SK-N-SH (cell line): ENCODE results near the gene RAB3D. TPM values are rescaled to one million over a fixed set of nuclear protein-coding genes. Genes with fewer than 3 reads are reported as not detected.

Experiments used
- CTCF ChIA-PET: fragments of 300-600, 350-600 bp; formaldehyde crosslinking; extraction: SDS; loops from one replicate; lab custom pipeline; 2021; lab: Yijun Ruan, JAX
- POLR2A ChIA-PET: fragments of 350-600 bp; sonication (Branson Sonifier 250); formaldehyde crosslinking; extraction: SDS; loops from one replicate; lab custom pipeline; 2020; ENCODE audit warnings: antibody characterized with exemption, inconsistent platforms; lab: Yijun Ruan, JAX
- DNase-seq: peaks from one replicate; pipeline ENCODE4 v3.0.0; 2012
- H2AFZ ChIP-seq: fragments of 200-600 bp; sonication (generic); 2 replicates; pipeline ENCODE4 v1.8.1; 2016; ENCODE audit warnings: antibody characterized with exemption, mild to moderate bottlenecking, low read depth
- H3F3A ChIP-seq: fragments of 200-600 bp; sonication (generic); replicated peaks from 2 replicates; pipeline ENCODE3; 2016; ENCODE audit warnings: antibody characterized with exemption, mild to moderate bottlenecking; ENCODE audit not compliant: insufficient read depth
- H3K27ac ChIP-seq, 2 experiments: fragments of 200-500 bp in 1 of 2; fragments of 200-600 bp in 1 of 2; sonication (Bioruptor generic) in 1 of 2; sonication (generic), shearing (Covaris generic) in 1 of 2; 2 replicates each; pipeline versions ENCODE4 v1.5.1 to v1.6.1; 2014 to 2016; ENCODE audit warnings: low read depth in 2 of 2, inconsistent platforms in 1 of 2, low read length in 1 of 2, mild to moderate bottlenecking in 1 of 2, mixed read lengths in 1 of 2
- H3K27me3 ChIP-seq: fragments of 200-600 bp; sonication (generic), shearing (Covaris generic); 2 replicates; pipeline ENCODE4 v1.6.1; 2016; ENCODE audit warnings: mixed run types; ENCODE audit not compliant: insufficient read depth
- H3K36me3 ChIP-seq, 2 experiments: fragments of 200-500 bp in 1 of 2; fragments of 200-600 bp in 1 of 2; sonication (Bioruptor generic) in 1 of 2; sonication (generic) in 1 of 2; replicated peaks in 1 of 2; 2 replicates each; pipeline versions ENCODE3 to v1.5.1; 2014 to 2016; ENCODE audit warnings: low read length in 1 of 2, mild to moderate bottlenecking in 1 of 2; ENCODE audit not compliant: insufficient read depth in 2 of 2, control insufficient read depth in 1 of 2
- H3K4me1 ChIP-seq, 2 experiments: fragments of 200-500 bp in 1 of 2; fragments of 200-600 bp in 1 of 2; sonication (Bioruptor generic) in 1 of 2; sonication (generic), shearing (Covaris generic) in 1 of 2; 2 replicates each; pipeline versions ENCODE4 v1.5.1 to v1.6.1; 2014 to 2016; ENCODE audit warnings: low read depth in 1 of 2, low read length in 1 of 2, mixed run types in 1 of 2; ENCODE audit not compliant: insufficient read depth in 2 of 2, control insufficient read depth in 1 of 2
- H3K4me2 ChIP-seq: fragments of 200-600 bp; sonication (generic), shearing (Covaris generic); 2 replicates; pipeline ENCODE4 v1.6.1; 2017; ENCODE audit warnings: mixed run types
- H3K4me3 ChIP-seq, 2 experiments: fragments of 200-500 bp in 1 of 2; fragments of 200-600 bp in 1 of 2; sonication (Bioruptor generic) in 1 of 2; sonication (generic), shearing (Covaris generic) in 1 of 2; 2 replicates each; pipeline versions ENCODE4 v1.5.1 to v1.8.1; 2014 to 2016; ENCODE audit warnings: low read depth in 2 of 2, inconsistent platforms in 1 of 2, low read length in 1 of 2, mild to moderate bottlenecking in 1 of 2, mixed read lengths in 1 of 2, moderate library complexity in 1 of 2
- H3K79me2 ChIP-seq: fragments of 200-600 bp; sonication (generic); 2 replicates; pipeline ENCODE4 v1.8.1; 2017; ENCODE audit warnings: mild to moderate bottlenecking; ENCODE audit not compliant: insufficient read depth
- H3K9ac ChIP-seq: fragments of 200-600 bp; sonication (generic); 2 replicates; pipeline ENCODE4 v1.6.1; 2017; ENCODE audit warnings: mixed run types
- H3K9me2 ChIP-seq: fragments of 200-600 bp; sonication (generic); 2 replicates; pipeline ENCODE4 v1.6.1; 2017; ENCODE audit warnings: mixed run types
- H3K9me3 ChIP-seq: fragments of 200-600 bp; sonication (generic); 2 replicates; pipeline ENCODE4 v1.6.1; 2017; ENCODE audit warnings: mixed run types, mild to moderate bottlenecking, moderate library complexity
- H4K20me1 ChIP-seq: fragments of 200-600 bp; sonication (generic); 2 replicates; pipeline ENCODE4 v1.6.1; 2017; ENCODE audit warnings: mild to moderate bottlenecking, mixed run types; ENCODE audit not compliant: insufficient read depth
- FOSL2 ChIP-seq: IDR thresholded peaks from 2 replicates; pipeline ENCODE4 v1.4.0; 2012; ENCODE audit warnings: low read depth, mild to moderate bottlenecking, moderate library complexity, borderline replicate concordance
- FOXJ3 ChIP-seq: sonication (generic); formaldehyde crosslinking; IDR thresholded peaks from 2 replicates; pipeline ENCODE4 v1.5.1; 2020; ENCODE audit warnings: mild to moderate bottlenecking, missing genetic modification reagents
- FOXM1 ChIP-seq: IDR thresholded peaks from 2 replicates; pipeline ENCODE4 v1.4.0; 2012; ENCODE audit warnings: low read depth, mild to moderate bottlenecking
- GABPA ChIP-seq: IDR thresholded peaks from 2 replicates; pipeline ENCODE4 v1.4.0; 2012; ENCODE audit warnings: low read depth, mild to moderate bottlenecking
- GATA2 ChIP-seq: sonication (generic); formaldehyde crosslinking; IDR thresholded peaks from 2 replicates; pipeline ENCODE4 v1.5.0; 2020; ENCODE audit warnings: mild to moderate bottlenecking, missing genetic modification reagents
- JUND ChIP-seq: IDR thresholded peaks from 2 replicates; pipeline ENCODE4 v1.4.0; 2012
- MXI1 ChIP-seq: IDR thresholded peaks from 2 replicates; pipeline ENCODE4 v1.6.1; 2012; ENCODE audit warnings: mild to moderate bottlenecking, low read depth, low read length, improper control_type of control experiment
- POLR2AphosphoS5 ChIP-seq: IDR thresholded peaks from 2 replicates; pipeline ENCODE4 v1.6.1; 2012; ENCODE audit warnings: low read depth, low read length
- RAD21 ChIP-seq: IDR thresholded peaks from 2 replicates; pipeline ENCODE4 v1.6.1; 2012; ENCODE audit warnings: mild to moderate bottlenecking, low read length
- RFX5 ChIP-seq: IDR thresholded peaks from 2 replicates; pipeline ENCODE4 v1.6.1; 2012; ENCODE audit warnings: mild to moderate bottlenecking, improper control_type of control experiment, low read length
- TAF1 ChIP-seq: IDR thresholded peaks from 2 replicates; pipeline ENCODE4 v1.6.1; 2012; ENCODE audit warnings: low read depth, mild to moderate bottlenecking, low read length, moderate library complexity, borderline replicate concordance
- TEAD4 ChIP-seq: IDR thresholded peaks from 2 replicates; pipeline ENCODE4 v1.4.0; 2012; ENCODE audit warnings: mild to moderate bottlenecking, borderline replicate concordance; ENCODE audit not compliant: insufficient read depth
- YY1 ChIP-seq: IDR thresholded peaks from 2 replicates; pipeline ENCODE4 v1.4.0; 2012; ENCODE audit warnings: low read depth, mild to moderate bottlenecking
- WGBS: methylation state at CpG from one replicate; pipeline ENCODE4 v1.1.6; 2017; ENCODE audit warnings: low lambda C conversion rate; 5-methylcytosine and 5-hydroxymethylcytosine counted together
- polyA plus RNA-seq, 3 experiments: library from polyadenylated mRNA; depleted of rRNA; stranded (reverse); fragments of >200 nt; gene quantifications; 2 replicates each; pipeline ENCODE4 v1.2.3, GENCODE V29; 2012
- TF ChIP-seq, protein P1 (sequence below): IDR thresholded peaks from 2 replicates; pipeline ENCODE4 v1.4.0; 2012; ENCODE audit warnings: low read depth
- TF ChIP-seq, protein P2 (sequence below): IDR thresholded peaks from 2 replicates; pipeline ENCODE4 v1.6.1; 2012; ENCODE audit warnings: mild to moderate bottlenecking, low read depth, low read length, moderate library complexity
- TF ChIP-seq, protein P3 (sequence below): IDR thresholded peaks from 2 replicates; pipeline ENCODE4 v1.4.0; 2012; ENCODE audit warnings: low read depth, borderline replicate concordance
- TF ChIP-seq, protein P4 (sequence below): IDR thresholded peaks from 2 replicates; pipeline ENCODE4; 2012
- TF ChIP-seq, protein P5 (sequence below): fragments of 150-350 bp; IDR thresholded peaks from 2 replicates; pipeline ENCODE4 v1.6.1; 2016; ENCODE audit warnings: mild to moderate bottlenecking, low read depth, low read length

Gene RAB3D
- polyA plus RNA-seq, 1 of the 3 experiments (the other 2 are of a cell fraction) = 27.0 TPM

DNA sequence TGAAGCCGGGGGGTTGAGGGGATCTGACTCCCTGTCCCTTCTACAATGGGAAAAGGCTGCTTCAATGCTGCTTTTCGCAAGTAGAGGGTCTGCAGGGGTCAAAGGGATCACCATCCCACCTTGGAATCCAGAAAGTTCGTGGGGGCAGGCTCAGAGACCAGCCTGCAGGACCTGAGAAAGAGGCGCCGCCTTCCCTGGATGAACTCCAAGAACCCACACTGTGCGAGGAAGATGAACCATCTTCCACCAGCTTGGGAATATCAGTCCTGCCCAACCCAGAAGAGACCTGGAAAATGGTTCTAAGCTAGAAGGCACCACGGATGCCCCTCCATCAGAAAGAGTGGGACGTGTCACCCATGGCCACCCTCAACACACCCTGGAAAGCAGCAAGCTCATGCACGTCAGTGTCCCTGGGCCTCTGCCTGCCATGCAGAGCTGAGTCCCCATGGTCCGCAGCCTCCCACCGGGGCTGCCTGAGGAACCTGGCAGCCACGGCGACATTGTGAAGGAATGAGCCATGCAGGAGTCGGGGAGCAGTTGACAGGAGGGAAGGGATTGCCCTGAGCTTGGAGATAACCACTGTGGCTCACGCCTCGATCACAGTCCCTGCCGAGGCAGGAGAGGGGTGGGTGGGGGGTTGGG is 14.6 kb downstream of the RAB3D start:
- Histone ChIP-seq H3K9ac (no peak overlapping the region), H3K36me3 (peaks cover 0 to 5% of the 10 kb centered on the region in 2 experiments), H4K20me1 (no peaks in the 10 kb centered on the region), H3K4me3 (no peak overlapping the region), H3K9me3 (no peaks in the 10 kb centered on the region), H3K79me2 (no peaks in the 10 kb centered on the region), H2AFZ (no peak overlapping the region), H3K4me1 (peaks cover 9 to 19% of the 10 kb centered on the region in 2 experiments), H3K27me3 (no peaks in the 10 kb centered on the region), H3K9me2 (no peaks in the 10 kb centered on the region), H3F3A (peaks cover 13% of the 10 kb centered on the region), H3K27ac (peak overlapping the region; percentile 65 to 87), H3K4me2 (peak overlapping the region; percentile 66; the same call in 1 of the 2 replicates)
- CTCF ChIA-PET = interaction anchor here (0.6 to 2.2 kb wide), 9 partner anchors 14 to 236 kb away, joined by 3 to 11 read pairs (median 3); partner anchors contain the start of genes RAB3D and TSPAN16
- peak; percentile 19 for DNase-seq
- POLR2A ChIA-PET = interaction anchor here (1.3 to 2.5 kb wide), 2 partner anchors 13 to 49 kb away, joined by 3 to 17 read pairs; partner anchors contain the start of genes RAB3D and SWSAP1
- TF ChIP-seq, protein P1, sequence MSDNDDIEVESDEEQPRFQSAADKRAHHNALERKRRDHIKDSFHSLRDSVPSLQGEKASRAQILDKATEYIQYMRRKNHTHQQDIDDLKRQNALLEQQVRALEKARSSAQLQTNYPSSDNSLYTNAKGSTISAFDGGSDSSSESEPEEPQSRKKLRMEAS = no peak
- TF ChIP-seq GATA2 = no peak
- no peak for TF ChIP-seq TEAD4
- no peak for TF ChIP-seq GABPA
- no peak for TF ChIP-seq JUND
- WGBS = 81% methylated on average over 9 of the region's 17 CpGs

DNA sequence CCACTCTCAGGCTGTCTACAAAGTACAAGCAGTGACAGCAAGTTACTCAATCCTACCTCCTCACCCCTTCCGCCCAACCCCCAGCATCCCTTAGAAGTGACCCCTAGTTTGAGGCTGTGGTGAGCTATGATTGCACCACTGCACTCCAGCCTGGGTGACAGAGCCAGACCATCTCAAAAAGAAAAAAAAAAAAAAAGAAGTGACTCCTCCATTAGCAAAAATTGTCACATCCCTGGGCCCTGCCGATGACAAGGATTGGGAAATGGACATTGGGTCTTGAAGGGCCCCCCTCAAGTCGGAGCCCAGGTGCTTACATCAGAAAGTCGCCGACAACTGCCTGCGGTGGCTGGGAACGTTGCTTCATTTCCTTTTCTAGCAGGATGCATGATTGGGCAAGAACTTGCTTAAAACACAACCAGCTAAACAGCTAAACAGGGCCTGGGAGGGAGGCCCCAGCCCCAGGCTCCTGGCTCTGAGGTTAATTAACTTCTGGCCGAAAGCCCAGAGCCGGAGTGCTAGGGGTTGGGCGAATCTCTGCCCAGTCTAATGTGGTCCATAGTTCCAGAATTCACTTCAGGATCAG is 15.3 kb downstream of the RAB3D start:
- H3K4me2 ChIP-seq = peak overlapping the region; percentile 66
- peak; percentile 91 for DNase-seq
- H3K9me2 ChIP-seq = no peaks in the 10 kb centered on the region
- no peaks in the 10 kb centered on the region for H3K27me3 ChIP-seq
- WGBS = 6% methylated on average over 10 of the region's 10 CpGs
- H2AFZ ChIP-seq = no peak overlapping the region
- H3K9ac ChIP-seq = no peak overlapping the region
- peaks cover 9 to 19% of the 10 kb centered on the region in 2 experiments for H3K4me1 ChIP-seq
- no peaks in the 10 kb centered on the region for H3K9me3 ChIP-seq
- H3K27ac ChIP-seq = peak overlapping the region; percentile 65 to 87
- H3F3A ChIP-seq = peaks cover 13% of the 10 kb centered on the region
- H3K79me2 ChIP-seq = no peaks in the 10 kb centered on the region
- ChIA-PET CTCF (interaction anchor here (0.6 to 2.2 kb wide), 10 partner anchors 14 to 237 kb away, joined by 3 to 11 read pairs (median 3); partner anchors contain the start of gene TSPAN16), POLR2A (interaction anchor here (1.3 to 2.5 kb wide), 2 partner anchors 14 to 50 kb away, joined by 3 to 17 read pairs; partner anchors contain the start of genes RAB3D and SWSAP1)
- H3K36me3 ChIP-seq = peaks cover 0 to 5% of the 10 kb centered on the region in 2 experiments
- H4K20me1 ChIP-seq = no peaks in the 10 kb centered on the region
- 0 out of 4 replicates have a peak overlapping the region, but pooled peaks of 1 of the 2 experiments have one; percentile 1 for H3K4me3 ChIP-seq
- TF ChIP-seq FOXJ3 (CRISPR knock-in tag) (no peak), JUND (no peak), YY1 (no peak), MXI1 (peak; percentile 18; the same call in 1 of the 2 replicates), RFX5 (peak; percentile 54), FOSL2 (no peak), TAF1 (no peak), POLR2AphosphoS5 (peak; percentile 62; the same call in 1 of the 2 replicates), FOXM1 (no peak), RAD21 (peak; percentile 37)
- TF ChIP-seq, protein P2, sequence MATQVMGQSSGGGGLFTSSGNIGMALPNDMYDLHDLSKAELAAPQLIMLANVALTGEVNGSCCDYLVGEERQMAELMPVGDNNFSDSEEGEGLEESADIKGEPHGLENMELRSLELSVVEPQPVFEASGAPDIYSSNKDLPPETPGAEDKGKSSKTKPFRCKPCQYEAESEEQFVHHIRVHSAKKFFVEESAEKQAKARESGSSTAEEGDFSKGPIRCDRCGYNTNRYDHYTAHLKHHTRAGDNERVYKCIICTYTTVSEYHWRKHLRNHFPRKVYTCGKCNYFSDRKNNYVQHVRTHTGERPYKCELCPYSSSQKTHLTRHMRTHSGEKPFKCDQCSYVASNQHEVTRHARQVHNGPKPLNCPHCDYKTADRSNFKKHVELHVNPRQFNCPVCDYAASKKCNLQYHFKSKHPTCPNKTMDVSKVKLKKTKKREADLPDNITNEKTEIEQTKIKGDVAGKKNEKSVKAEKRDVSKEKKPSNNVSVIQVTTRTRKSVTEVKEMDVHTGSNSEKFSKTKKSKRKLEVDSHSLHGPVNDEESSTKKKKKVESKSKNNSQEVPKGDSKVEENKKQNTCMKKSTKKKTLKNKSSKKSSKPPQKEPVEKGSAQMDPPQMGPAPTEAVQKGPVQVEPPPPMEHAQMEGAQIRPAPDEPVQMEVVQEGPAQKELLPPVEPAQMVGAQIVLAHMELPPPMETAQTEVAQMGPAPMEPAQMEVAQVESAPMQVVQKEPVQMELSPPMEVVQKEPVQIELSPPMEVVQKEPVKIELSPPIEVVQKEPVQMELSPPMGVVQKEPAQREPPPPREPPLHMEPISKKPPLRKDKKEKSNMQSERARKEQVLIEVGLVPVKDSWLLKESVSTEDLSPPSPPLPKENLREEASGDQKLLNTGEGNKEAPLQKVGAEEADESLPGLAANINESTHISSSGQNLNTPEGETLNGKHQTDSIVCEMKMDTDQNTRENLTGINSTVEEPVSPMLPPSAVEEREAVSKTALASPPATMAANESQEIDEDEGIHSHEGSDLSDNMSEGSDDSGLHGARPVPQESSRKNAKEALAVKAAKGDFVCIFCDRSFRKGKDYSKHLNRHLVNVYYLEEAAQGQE = no peak
- TF ChIP-seq, protein P3, sequence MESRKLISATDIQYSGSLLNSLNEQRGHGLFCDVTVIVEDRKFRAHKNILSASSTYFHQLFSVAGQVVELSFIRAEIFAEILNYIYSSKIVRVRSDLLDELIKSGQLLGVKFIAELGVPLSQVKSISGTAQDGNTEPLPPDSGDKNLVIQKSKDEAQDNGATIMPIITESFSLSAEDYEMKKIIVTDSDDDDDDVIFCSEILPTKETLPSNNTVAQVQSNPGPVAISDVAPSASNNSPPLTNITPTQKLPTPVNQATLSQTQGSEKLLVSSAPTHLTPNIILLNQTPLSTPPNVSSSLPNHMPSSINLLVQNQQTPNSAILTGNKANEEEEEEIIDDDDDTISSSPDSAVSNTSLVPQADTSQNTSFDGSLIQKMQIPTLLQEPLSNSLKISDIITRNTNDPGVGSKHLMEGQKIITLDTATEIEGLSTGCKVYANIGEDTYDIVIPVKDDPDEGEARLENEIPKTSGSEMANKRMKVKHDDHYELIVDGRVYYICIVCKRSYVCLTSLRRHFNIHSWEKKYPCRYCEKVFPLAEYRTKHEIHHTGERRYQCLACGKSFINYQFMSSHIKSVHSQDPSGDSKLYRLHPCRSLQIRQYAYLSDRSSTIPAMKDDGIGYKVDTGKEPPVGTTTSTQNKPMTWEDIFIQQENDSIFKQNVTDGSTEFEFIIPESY = no peak
- TF ChIP-seq, protein P4, sequence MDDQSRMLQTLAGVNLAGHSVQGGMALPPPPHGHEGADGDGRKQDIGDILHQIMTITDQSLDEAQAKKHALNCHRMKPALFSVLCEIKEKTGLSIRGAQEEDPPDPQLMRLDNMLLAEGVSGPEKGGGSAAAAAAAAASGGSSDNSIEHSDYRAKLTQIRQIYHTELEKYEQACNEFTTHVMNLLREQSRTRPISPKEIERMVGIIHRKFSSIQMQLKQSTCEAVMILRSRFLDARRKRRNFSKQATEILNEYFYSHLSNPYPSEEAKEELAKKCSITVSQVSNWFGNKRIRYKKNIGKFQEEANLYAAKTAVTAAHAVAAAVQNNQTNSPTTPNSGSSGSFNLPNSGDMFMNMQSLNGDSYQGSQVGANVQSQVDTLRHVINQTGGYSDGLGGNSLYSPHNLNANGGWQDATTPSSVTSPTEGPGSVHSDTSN = no peak
- TF ChIP-seq, protein P5, sequence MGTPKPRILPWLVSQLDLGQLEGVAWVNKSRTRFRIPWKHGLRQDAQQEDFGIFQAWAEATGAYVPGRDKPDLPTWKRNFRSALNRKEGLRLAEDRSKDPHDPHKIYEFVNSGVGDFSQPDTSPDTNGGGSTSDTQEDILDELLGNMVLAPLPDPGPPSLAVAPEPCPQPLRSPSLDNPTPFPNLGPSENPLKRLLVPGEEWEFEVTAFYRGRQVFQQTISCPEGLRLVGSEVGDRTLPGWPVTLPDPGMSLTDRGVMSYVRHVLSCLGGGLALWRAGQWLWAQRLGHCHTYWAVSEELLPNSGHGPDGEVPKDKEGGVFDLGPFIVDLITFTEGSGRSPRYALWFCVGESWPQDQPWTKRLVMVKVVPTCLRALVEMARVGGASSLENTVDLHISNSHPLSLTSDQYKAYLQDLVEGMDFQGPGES = no peak
